Peyer's patch (tissue), 4 donors: ENCODE measurements around the gene ADAT1.

Source experiments
- POLR2A ChIP-seq, 2 donors: fragments of 450-650 bp; IDR thresholded peaks; one replicate each; pipeline ENCODE4 v1.5.1; 2017; ENCODE audit warnings: antibody characterized with exemption in 2 of 2, mild to moderate bottlenecking in 2 of 2, moderate library complexity in 2 of 2
- TF ChIP-seq, protein P1 (sequence below), 6 experiments: fragments of 450-650 bp in 4 of 6; fragments of 200-600 bp in 2 of 6; sonication (generic) in 1 of 6; IDR thresholded peaks; one replicate each; pipeline ENCODE4 v1.5.1; 2017 to 2019; ENCODE audit warnings: antibody characterized with exemption in 6 of 6, mild to moderate bottlenecking in 3 of 6, moderate library complexity in 1 of 6

DNA sequence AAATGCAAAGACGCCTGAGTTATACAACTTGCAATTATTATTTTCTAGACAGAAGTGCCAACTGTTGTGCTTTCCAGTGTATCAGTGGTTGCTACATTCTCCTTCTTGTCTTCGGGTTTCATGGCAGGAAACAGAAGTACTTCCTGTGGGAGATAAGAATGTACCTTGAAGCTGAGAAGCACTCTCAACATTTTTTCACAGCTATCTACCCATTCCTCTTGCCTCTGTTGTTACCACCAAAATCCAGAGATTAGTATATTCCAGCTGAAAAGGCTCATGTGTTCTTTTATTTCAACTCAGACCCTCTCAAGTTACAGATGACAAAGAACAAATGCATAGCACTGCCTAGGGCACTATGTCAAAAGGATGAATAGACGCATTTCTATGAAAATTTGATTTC lies 4.8 kb upstream of the ADAT1 start:
- no peak for TF ChIP-seq POLR2A (IDR thresholded peaks at IDR 0.05)
- TF ChIP-seq, protein P1, sequence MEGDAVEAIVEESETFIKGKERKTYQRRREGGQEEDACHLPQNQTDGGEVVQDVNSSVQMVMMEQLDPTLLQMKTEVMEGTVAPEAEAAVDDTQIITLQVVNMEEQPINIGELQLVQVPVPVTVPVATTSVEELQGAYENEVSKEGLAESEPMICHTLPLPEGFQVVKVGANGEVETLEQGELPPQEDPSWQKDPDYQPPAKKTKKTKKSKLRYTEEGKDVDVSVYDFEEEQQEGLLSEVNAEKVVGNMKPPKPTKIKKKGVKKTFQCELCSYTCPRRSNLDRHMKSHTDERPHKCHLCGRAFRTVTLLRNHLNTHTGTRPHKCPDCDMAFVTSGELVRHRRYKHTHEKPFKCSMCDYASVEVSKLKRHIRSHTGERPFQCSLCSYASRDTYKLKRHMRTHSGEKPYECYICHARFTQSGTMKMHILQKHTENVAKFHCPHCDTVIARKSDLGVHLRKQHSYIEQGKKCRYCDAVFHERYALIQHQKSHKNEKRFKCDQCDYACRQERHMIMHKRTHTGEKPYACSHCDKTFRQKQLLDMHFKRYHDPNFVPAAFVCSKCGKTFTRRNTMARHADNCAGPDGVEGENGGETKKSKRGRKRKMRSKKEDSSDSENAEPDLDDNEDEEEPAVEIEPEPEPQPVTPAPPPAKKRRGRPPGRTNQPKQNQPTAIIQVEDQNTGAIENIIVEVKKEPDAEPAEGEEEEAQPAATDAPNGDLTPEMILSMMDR (IDR thresholded peaks at IDR 0.05), result no peak
